Ishikawa (cell line): ENCODE results near the gene OPN5.

Source experiments
- CEBPB ChIP-seq: IDR thresholded peaks from 2 replicates; pipeline ENCODE4 v1.6.1; 2012
- EGR1 ChIP-seq: IDR thresholded peaks from 2 replicates; pipeline ENCODE4 v1.6.1; 2012
- EP300 ChIP-seq: IDR thresholded peaks from 2 replicates; pipeline ENCODE4 v1.6.1; 2012; ENCODE audit warnings: borderline replicate concordance
- MAX ChIP-seq: IDR thresholded peaks from 2 replicates; pipeline ENCODE4 v1.6.1; 2012
- RAD21 ChIP-seq: IDR thresholded peaks from 2 replicates; pipeline ENCODE4 v1.6.1; 2012; ENCODE audit warnings: low read depth
- TAF1 ChIP-seq: IDR thresholded peaks from 2 replicates; pipeline ENCODE4 v1.6.1; 2012; ENCODE audit warnings: low read depth, mild to moderate bottlenecking
- USF1 ChIP-seq: IDR thresholded peaks from 2 replicates; pipeline ENCODE4 v1.6.1; 2012
- TF ChIP-seq, protein P1 (sequence below): IDR thresholded peaks from 2 replicates; pipeline ENCODE4 v1.6.1; 2012; ENCODE audit warnings: low read depth, mild to moderate bottlenecking

GRCh38 chr6:47832386-47833100 is 50.7 kb downstream of the OPN5 start:
- TF ChIP-seq, protein P1, sequence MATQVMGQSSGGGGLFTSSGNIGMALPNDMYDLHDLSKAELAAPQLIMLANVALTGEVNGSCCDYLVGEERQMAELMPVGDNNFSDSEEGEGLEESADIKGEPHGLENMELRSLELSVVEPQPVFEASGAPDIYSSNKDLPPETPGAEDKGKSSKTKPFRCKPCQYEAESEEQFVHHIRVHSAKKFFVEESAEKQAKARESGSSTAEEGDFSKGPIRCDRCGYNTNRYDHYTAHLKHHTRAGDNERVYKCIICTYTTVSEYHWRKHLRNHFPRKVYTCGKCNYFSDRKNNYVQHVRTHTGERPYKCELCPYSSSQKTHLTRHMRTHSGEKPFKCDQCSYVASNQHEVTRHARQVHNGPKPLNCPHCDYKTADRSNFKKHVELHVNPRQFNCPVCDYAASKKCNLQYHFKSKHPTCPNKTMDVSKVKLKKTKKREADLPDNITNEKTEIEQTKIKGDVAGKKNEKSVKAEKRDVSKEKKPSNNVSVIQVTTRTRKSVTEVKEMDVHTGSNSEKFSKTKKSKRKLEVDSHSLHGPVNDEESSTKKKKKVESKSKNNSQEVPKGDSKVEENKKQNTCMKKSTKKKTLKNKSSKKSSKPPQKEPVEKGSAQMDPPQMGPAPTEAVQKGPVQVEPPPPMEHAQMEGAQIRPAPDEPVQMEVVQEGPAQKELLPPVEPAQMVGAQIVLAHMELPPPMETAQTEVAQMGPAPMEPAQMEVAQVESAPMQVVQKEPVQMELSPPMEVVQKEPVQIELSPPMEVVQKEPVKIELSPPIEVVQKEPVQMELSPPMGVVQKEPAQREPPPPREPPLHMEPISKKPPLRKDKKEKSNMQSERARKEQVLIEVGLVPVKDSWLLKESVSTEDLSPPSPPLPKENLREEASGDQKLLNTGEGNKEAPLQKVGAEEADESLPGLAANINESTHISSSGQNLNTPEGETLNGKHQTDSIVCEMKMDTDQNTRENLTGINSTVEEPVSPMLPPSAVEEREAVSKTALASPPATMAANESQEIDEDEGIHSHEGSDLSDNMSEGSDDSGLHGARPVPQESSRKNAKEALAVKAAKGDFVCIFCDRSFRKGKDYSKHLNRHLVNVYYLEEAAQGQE, result no peak
- TF ChIP-seq EGR1, result no peak
- no peak for TF ChIP-seq RAD21
- TF ChIP-seq EP300, result no peak
- no peak for TF ChIP-seq USF1
- TF ChIP-seq TAF1, result no peak
- TF ChIP-seq MAX, result no peak
- TF ChIP-seq CEBPB, result no peak
